Panc1 (cell line): Measurements from ENCODE around the gene NIPBL.

Experiments
- POLR2AphosphoS5 ChIP-seq: IDR thresholded peaks from 2 replicates; pipeline ENCODE4 v1.6.1; 2012; ENCODE audit warnings: mild to moderate bottlenecking, low read depth, low read length, moderate library complexity
- TF ChIP-seq, protein P1 (sequence below): fragments of 450-650 bp; IDR thresholded peaks from 2 replicates; pipeline ENCODE4 v1.5.1; 2017; ENCODE audit warnings: mild to moderate bottlenecking
- TF ChIP-seq, protein P2 (sequence below), 2 experiments: IDR thresholded peaks; 2 replicates each; pipeline ENCODE4 v1.6.1; 2011 to 2012; ENCODE audit warnings: low read depth in 2 of 2, control low read depth in 1 of 2, low read length in 1 of 2, mild to moderate bottlenecking in 1 of 2, moderate library complexity in 1 of 2; ENCODE audit not compliant: insufficient read depth in 1 of 2

DNA sequence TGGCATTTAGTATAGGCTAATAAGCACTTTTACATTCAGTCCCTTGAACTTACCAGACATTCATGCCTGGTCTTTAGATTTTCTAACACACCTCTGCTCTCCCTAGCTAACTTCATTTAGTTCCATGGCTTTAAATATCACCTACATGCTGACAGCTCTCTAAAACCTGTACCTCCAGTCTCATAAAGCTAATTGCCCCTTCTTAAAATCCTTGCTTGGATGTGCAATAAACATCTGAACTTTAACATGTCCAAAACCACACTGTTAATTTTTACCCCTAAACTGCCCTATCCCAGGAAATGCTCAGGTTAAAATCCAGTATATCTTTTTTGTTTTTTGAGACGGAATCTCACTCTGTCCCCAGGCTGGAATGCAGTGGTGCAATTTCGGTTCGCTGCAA, 232.8 kb downstream of the NIPBL start:
- TF ChIP-seq, protein P1, sequence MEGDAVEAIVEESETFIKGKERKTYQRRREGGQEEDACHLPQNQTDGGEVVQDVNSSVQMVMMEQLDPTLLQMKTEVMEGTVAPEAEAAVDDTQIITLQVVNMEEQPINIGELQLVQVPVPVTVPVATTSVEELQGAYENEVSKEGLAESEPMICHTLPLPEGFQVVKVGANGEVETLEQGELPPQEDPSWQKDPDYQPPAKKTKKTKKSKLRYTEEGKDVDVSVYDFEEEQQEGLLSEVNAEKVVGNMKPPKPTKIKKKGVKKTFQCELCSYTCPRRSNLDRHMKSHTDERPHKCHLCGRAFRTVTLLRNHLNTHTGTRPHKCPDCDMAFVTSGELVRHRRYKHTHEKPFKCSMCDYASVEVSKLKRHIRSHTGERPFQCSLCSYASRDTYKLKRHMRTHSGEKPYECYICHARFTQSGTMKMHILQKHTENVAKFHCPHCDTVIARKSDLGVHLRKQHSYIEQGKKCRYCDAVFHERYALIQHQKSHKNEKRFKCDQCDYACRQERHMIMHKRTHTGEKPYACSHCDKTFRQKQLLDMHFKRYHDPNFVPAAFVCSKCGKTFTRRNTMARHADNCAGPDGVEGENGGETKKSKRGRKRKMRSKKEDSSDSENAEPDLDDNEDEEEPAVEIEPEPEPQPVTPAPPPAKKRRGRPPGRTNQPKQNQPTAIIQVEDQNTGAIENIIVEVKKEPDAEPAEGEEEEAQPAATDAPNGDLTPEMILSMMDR, result no peak
- TF ChIP-seq, protein P2, sequence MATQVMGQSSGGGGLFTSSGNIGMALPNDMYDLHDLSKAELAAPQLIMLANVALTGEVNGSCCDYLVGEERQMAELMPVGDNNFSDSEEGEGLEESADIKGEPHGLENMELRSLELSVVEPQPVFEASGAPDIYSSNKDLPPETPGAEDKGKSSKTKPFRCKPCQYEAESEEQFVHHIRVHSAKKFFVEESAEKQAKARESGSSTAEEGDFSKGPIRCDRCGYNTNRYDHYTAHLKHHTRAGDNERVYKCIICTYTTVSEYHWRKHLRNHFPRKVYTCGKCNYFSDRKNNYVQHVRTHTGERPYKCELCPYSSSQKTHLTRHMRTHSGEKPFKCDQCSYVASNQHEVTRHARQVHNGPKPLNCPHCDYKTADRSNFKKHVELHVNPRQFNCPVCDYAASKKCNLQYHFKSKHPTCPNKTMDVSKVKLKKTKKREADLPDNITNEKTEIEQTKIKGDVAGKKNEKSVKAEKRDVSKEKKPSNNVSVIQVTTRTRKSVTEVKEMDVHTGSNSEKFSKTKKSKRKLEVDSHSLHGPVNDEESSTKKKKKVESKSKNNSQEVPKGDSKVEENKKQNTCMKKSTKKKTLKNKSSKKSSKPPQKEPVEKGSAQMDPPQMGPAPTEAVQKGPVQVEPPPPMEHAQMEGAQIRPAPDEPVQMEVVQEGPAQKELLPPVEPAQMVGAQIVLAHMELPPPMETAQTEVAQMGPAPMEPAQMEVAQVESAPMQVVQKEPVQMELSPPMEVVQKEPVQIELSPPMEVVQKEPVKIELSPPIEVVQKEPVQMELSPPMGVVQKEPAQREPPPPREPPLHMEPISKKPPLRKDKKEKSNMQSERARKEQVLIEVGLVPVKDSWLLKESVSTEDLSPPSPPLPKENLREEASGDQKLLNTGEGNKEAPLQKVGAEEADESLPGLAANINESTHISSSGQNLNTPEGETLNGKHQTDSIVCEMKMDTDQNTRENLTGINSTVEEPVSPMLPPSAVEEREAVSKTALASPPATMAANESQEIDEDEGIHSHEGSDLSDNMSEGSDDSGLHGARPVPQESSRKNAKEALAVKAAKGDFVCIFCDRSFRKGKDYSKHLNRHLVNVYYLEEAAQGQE (IDR thresholded peaks at IDR 0.05; ENCODE audit: insufficient read depth in 1 of 2, low read depth in 2 of 2, low read length in 1 of 2), result no peak
- no peak for TF ChIP-seq POLR2AphosphoS5
